ENCODE results near the gene CRYBG3.

DNA sequence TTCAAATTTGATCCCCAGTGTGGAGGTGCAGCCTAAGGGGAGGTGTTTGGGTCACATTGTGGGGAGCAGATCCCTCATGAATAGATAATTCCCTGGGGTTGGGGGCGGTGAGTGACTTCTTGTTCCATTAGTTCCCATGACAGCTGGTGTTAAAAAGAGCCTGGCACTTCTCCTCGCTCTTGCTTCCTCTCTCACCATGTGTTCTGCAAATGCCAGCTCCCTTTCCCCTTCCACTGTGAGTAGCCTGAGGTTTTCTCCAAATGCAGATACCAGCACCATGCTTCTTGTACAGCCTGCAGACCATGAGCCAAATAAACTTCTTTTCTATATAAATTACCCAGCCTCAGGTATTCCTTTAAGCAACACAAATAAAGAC, 127.3 kb downstream of the CRYBG3 start:
- TF ChIP-seq, protein P1, sequence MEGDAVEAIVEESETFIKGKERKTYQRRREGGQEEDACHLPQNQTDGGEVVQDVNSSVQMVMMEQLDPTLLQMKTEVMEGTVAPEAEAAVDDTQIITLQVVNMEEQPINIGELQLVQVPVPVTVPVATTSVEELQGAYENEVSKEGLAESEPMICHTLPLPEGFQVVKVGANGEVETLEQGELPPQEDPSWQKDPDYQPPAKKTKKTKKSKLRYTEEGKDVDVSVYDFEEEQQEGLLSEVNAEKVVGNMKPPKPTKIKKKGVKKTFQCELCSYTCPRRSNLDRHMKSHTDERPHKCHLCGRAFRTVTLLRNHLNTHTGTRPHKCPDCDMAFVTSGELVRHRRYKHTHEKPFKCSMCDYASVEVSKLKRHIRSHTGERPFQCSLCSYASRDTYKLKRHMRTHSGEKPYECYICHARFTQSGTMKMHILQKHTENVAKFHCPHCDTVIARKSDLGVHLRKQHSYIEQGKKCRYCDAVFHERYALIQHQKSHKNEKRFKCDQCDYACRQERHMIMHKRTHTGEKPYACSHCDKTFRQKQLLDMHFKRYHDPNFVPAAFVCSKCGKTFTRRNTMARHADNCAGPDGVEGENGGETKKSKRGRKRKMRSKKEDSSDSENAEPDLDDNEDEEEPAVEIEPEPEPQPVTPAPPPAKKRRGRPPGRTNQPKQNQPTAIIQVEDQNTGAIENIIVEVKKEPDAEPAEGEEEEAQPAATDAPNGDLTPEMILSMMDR (IDR thresholded peaks at IDR 0.05) = no peak
- no peak for TF ChIP-seq POLR2A (IDR thresholded peaks at IDR 0.05)
